K562 (cell line): ENCODE measurements around the gene COL4A6.

ENCODE experiments used
- C11orf30 ChIP-seq: fragments of 450-650 bp; IDR thresholded peaks from 2 replicates; pipeline ENCODE4 v1.6.1; 2016; ENCODE audit warnings: low read depth, mild to moderate bottlenecking
- CHD1 ChIP-seq: fragments of 200-600 bp; sonication (generic); IDR thresholded peaks from one replicate; pipeline ENCODE4 v1.6.1; 2012; ENCODE audit warnings: mild to moderate bottlenecking, moderate library complexity, low read length, inconsistent platforms
- CTCF ChIP-seq, 3 experiments: IDR thresholded peaks in 2 of 3; conservative IDR thresholded peaks in 1 of 3; 2 replicates each; pipeline ENCODE4 v1.5.1; 2011 to 2012; ENCODE audit warnings: low read length in 3 of 3, mild to moderate bottlenecking in 3 of 3, control low read depth in 2 of 3, improper control_type of control experiment in 1 of 3, inconsistent platforms in 1 of 3, low read depth in 1 of 3, mixed read lengths in 1 of 3, moderate library complexity in 1 of 3; ENCODE audit not compliant: insufficient read depth in 2 of 3
- DPF2 ChIP-seq: fragments of 450-650 bp; IDR thresholded peaks from 2 replicates; pipeline ENCODE4 v1.6.1; 2016
- GATAD2A ChIP-seq: fragments of 450-650 bp; IDR thresholded peaks from 2 replicates; pipeline ENCODE4 v1.6.1; 2017
- JUN ChIP-seq, 2 experiments: sonication (generic) in 1 of 2; formaldehyde crosslinking in 1 of 2; IDR thresholded peaks; 2 replicates each; pipeline versions ENCODE4 v1.6.1 to v1.8.0; 2012 to 2022; ENCODE audit warnings: borderline replicate concordance in 2 of 2, mild to moderate bottlenecking in 2 of 2, improper control_type of control experiment in 1 of 2, low read depth in 1 of 2, low read length in 1 of 2, missing genetic modification reagents in 1 of 2
- MAZ ChIP-seq, 2 experiments: fragments of 450-650 bp in 1 of 2; sonication (generic) in 1 of 2; formaldehyde crosslinking; IDR thresholded peaks in 1 of 2; conservative IDR thresholded peaks in 1 of 2; 2 replicates each; pipeline versions ENCODE4 v1.4.0 to v1.5.0; 2020; ENCODE audit warnings: mild to moderate bottlenecking in 1 of 2, missing genetic modification reagents in 1 of 2
- MTA3 ChIP-seq: fragments of 450-650 bp; formaldehyde crosslinking; IDR thresholded peaks from 2 replicates; pipeline ENCODE4 v1.6.1; 2017; ENCODE audit warnings: mild to moderate bottlenecking, borderline replicate concordance
- NR3C1 ChIP-seq: sonication (generic); formaldehyde crosslinking; IDR thresholded peaks from 2 replicates; pipeline ENCODE4 v1.8.1; 2022; ENCODE audit warnings: missing genetic modification reagents
- TBL1XR1 ChIP-seq, 2 experiments: IDR thresholded peaks; 2 replicates each; pipeline ENCODE4 v1.6.1; 2012; ENCODE audit warnings: improper control_type of control experiment in 2 of 2, low read length in 2 of 2, mild to moderate bottlenecking in 1 of 2
- TBP ChIP-seq: optimal IDR thresholded peaks from 2 replicates; pipeline ENCODE3; 2011; ENCODE audit warnings: low read depth, low read length, improper control_type of control experiment
- TCF7L2 ChIP-seq: fragments of 150-350 bp; IDR thresholded peaks from 2 replicates; pipeline ENCODE4 v1.6.1; 2016; ENCODE audit warnings: low read depth, mild to moderate bottlenecking, low read length, moderate library complexity
- ZBTB33 ChIP-seq: sonication (generic); formaldehyde crosslinking; IDR thresholded peaks from 2 replicates; pipeline ENCODE4 v1.8.1; 2023; ENCODE audit warnings: mild to moderate bottlenecking, missing genetic modification reagents
- TF ChIP-seq, protein P1 (sequence below), 3 experiments: fragments of 200-800 bp in 1 of 3; fragments of 250-450 bp in 1 of 3; fragments of 450-650 bp in 1 of 3; sonication (Bioruptor Pico) in 1 of 3; sonication (Bioruptor generic) in 1 of 3; formaldehyde crosslinking in 1 of 3; IDR thresholded peaks; 2 replicates each; pipeline versions ENCODE4 v1.6.1 to v1.8.0; 2016 to 2022; ENCODE audit warnings: mild to moderate bottlenecking in 2 of 3, missing genetic modification characterization in 2 of 3, missing compliant biosample characterization in 1 of 3, moderate library complexity in 1 of 3

- TF ChIP-seq JUN (IDR thresholded peaks at IDR 0.05; ENCODE audit: borderline replicate concordance, low read depth, low read length), result no peak
- TF ChIP-seq JUN (CRISPR knock-in tag; IDR thresholded peaks at IDR 0.05; ENCODE audit: borderline replicate concordance), result no peak
- no peak for TF ChIP-seq NR3C1 (CRISPR knock-in tag)
- no peak for TF ChIP-seq CHD1
- no peak for TF ChIP-seq MAZ (CRISPR knock-in tag; conservative IDR thresholded peaks at IDR 0.05 in 1 of 2, IDR thresholded peaks at IDR 0.05 in 1 of 2)
- TF ChIP-seq TBL1XR1 (IDR thresholded peaks at IDR 0.05; ENCODE audit: low read length in 2 of 2), result no peak
- no peak for TF ChIP-seq GATAD2A
- no peak for TF ChIP-seq ZBTB33 (CRISPR knock-in tag)
- no peak for TF ChIP-seq TBP
- TF ChIP-seq CTCF (IDR thresholded peaks at IDR 0.05 in 2 of 3, conservative IDR thresholded peaks at IDR 0.05 in 1 of 3; ENCODE audit: insufficient read depth in 2 of 3, low read depth in 1 of 3, low read length in 3 of 3), result no peak
- no peak for TF ChIP-seq MTA3
- no peak for TF ChIP-seq TCF7L2
- TF ChIP-seq DPF2, result no peak
- TF ChIP-seq, protein P1, sequence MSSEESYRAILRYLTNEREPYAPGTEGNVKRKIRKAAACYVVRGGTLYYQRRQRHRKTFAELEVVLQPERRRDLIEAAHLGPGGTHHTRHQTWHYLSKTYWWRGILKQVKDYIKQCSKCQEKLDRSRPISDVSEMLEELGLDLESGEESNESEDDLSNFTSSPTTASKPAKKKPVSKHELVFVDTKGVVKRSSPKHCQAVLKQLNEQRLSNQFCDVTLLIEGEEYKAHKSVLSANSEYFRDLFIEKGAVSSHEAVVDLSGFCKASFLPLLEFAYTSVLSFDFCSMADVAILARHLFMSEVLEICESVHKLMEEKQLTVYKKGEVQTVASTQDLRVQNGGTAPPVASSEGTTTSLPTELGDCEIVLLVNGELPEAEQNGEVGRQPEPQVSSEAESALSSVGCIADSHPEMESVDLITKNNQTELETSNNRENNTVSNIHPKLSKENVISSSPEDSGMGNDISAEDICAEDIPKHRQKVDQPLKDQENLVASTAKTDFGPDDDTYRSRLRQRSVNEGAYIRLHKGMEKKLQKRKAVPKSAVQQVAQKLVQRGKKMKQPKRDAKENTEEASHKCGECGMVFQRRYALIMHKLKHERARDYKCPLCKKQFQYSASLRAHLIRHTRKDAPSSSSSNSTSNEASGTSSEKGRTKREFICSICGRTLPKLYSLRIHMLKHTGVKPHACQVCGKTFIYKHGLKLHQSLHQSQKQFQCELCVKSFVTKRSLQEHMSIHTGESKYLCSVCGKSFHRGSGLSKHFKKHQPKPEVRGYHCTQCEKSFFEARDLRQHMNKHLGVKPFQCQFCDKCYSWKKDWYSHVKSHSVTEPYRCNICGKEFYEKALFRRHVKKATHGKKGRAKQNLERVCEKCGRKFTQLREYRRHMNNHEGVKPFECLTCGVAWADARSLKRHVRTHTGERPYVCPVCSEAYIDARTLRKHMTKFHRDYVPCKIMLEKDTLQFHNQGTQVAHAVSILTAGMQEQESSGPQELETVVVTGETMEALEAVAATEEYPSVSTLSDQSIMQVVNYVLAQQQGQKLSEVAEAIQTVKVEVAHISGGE (CRISPR knock-in tag; IDR thresholded peaks at IDR 0.05), result no peak
- TF ChIP-seq C11orf30, result no peak
Measured at GRCh38 chrX:108362026-108362425, 76.2 kb downstream of the COL4A6 start.
